Activated T-helper 1 cell treated with anti-CD3 and anti-CD28 coated beads, Interleukin-2, amount 50 U/mL, for 16 hours (primary cell): ENCODE results near the gene KCTD15.

Experiments
- DNase-seq, 2 donors: peaks; one replicate each; pipeline ENCODE4 v3.0.0-alpha.2; 2020; ENCODE audit warnings: low read depth in 1 of 2, low spot score in 1 of 2

KCTD15 gene

DNA sequence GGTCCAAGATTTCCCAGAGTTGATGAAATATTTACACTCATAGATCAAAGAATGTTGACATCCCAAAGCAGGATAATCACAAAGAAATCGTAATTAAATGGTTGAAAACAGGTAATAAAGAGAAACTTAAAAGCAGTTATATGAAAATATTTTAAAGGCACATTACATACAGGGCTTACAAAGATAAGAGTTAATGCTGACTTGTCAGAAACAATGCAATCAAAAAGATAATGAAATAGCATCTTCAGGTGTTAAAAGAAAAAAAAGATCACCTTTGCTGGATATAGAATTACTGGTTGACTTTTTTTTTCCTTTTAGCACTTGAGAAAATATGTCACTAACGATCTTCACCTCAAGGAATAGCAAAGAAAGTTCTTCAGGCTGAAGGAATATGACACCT, 48.8 kb downstream of the KCTD15 start:
- DNase-seq = no peak

DNA sequence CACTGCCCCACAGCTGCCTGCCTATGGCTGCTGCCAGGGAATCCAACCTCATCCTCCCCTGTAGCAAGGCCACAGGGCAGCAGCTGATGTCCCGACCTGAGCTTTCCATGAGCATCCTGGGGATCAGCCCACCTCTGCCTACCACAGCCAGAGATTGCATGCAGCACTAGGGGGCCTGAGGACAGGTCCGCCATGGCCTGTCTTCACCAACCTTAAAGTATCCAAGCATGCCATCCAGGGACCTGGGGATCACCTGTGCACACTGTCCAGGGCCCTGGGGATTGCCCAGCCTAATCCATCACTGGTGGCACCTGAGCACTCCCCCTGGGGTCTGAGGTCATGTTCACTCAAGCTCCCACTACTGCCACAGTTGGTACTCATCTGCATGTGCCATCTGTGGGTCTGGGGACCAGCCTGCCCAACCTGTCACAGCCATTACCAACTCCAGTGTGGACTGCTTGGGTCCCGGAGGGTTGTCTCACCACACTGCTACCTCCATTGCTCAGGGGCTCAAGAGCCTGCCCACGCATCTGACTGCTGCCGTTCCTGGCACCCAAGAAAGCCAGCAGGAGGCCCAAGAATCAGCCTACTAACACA, 53.0 kb downstream of the KCTD15 start:
- DNase-seq = no peak

DNA sequence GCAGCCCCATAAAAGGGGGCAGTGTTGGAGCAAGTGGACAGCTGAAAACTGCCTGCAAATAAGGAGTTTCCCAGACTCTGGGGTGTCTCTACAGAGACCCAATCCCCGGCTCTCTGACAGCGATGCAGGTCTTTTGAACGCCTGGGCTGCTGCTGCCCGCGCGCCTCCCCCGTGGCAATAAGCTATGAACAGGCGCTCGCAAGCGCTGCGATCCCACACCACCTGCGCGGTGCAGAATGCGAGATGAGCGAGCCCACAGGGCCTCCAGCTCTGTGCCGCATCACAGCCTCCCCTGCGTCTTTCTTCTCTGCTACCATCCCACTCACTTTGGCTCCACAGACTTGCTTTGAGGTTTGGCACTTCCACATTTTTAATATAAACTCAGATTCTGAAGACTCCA, 62.3 kb downstream of the KCTD15 start:
- DNase-seq = no peak

DNA sequence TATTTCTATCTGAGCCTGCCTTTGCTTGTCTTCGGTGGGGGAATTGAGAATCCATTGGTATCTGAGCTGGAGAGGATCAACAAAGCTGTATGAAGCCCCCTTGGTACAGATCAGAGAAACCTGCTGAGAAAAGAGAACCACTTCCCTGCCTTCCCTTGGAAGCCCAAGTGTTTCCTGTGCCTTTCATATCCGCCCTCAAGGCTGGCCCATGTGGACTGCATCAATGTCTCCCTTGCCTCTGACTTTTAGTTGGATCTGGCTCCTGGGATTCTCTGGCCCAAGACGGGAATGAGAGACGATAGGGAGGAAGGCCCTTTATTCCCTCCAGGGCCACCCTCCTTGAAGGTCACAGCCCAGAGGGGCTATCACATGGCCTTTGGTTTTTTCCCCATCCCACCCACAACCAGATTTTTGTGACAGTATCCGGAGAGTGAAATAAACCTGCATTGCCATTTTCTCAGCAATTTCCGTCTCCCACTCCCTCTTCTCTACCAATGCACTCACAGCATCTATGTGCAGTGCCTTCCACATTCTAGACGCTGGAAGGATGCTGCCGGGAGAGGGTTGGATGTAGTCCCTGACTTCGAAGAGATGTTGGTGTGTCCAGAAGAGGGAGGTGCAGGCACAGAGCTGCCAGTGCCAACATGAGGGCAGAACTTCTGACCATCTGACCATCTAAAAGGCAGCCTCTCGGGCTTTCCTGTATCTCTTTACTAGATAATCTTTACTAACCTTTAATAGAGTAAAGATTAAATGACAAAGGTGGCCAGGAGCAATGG, 63.8 kb downstream of the KCTD15 start:
- DNase-seq = no peak

DNA sequence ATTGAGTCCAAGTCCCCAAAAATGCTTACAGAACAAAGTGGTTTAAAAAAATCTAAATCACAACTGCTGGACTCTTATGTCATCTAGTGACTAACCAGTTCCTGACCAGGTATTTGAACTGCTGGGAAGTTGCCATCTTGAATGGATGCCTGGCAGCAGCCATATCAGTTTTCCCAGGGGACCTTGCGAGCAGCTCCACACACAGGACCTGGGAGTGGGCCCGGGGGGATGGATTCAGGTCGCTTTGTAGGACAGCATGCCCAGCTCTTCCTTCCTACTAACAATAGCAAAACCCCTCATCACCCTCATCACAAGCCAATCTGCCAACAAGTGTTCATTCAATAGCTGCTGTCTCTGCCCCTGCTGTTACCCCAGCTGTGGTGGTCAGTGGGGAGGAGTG, 65.3 kb downstream of the KCTD15 start:
- no peak for DNase-seq

DNA sequence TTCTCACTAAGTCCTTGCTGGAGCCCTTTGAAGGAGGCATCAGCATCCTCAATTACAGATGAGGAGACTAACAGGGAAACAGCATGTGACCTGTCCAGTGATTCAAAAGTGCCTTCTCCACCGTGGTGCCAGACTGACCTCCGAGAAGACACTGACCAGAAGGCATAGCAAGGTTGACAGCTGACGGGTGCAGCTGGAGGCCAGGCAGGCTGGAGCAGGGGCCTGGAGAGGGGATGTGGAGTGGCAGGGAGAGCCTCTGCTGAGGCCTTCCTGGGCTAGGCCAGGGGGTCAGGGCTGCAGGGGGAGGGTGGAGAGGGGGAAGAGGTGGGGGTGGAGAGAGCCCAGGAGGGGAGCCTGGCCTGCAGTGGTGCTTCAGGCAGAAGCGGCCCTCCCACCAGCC, 66.3 kb downstream of the KCTD15 start:
- no peak for DNase-seq

GRCh38 chr19:33863436-33863835, 66.8 kb downstream of the KCTD15 start:
- DNase-seq = no peak

DNA sequence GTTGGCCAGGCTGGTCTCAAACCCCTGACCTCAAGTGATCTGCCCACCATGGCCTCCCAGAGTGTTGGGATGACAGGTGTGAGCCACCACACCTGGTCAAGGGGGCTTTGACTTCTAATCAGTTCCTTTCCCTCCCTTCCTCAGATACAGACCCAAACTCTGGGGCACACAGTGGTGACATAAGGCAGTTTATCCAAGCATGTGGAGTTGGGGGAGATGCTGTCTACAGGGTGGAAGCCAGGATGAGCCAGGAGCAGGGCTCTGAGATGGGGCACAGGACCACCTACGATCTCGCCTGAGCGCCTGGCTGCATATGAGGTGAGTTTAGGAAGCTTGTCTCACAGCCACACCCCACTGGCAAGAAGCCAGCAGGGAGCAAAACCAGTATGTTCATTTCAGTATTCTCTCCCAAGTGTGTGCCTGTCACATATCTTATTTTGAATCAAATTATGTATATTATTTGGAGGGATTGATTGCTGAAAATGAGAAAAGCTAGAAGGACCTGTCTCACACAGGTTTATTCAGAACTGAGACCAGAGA, 67.7 kb downstream of the KCTD15 start:
- DNase-seq = no peak

DNA sequence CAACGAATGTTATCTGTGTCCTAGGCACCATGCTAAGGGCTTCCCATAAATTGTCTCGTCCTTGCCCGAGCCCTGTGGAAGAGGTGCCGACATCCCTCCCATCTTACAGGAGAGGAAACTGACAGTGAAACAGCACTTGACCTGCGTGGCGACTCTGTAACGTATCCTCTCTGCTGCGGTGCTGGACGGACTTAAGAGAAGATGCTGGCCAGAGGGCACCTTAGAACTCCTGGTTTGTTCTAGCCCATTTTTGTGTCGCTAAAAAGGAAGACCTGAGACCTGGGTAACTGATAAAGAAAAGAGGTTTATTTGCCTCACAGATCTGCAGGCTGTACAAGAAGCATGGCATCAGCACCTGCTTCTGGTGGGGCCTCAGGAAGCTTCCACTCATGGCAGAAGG, 68.6 kb downstream of the KCTD15 start:
- DNase-seq = no peak
